ENCODE measurements around the gene TRIP4. TPM values are rescaled to one million over a fixed set of nuclear protein-coding genes. Genes with fewer than 3 reads are reported as not detected.

Gene TRIP4
- total RNA-seq, 1 experiment from 2014 or later: 21.7 TPM

- H3K4me1 ChIP-seq (ENCODE audit: insufficient read depth, low read length): no peaks in the 10 kb centered on the region
Observed at GRCh38 chr15:64386291-64386690, 1.3 kb upstream of the TRIP4 start.

More at GRCh38 chr15:64386291-64386690, 1.3 kb upstream of the TRIP4 start:
- H2BK12ac ChIP-seq (ENCODE audit: insufficient read length, low read depth, low read length): no peak overlapping the region
- Mint-ChIP-seq H3K27ac (no peak overlapping the region), H3K4me1 (peaks cover 7 to 14% of the 10 kb centered on the region in 2 experiments), H3K4me3 (no peak overlapping the region; a peak in 1 of 5 replicates), H3K9me3 (no peaks in the 10 kb centered on the region; a peak in 1 of 5 replicates), H3K27me3 (ENCODE audit: low read depth) (no peaks in the 10 kb centered on the region), H3K36me3 (ENCODE audit: insufficient read depth in 1 of 3, low read depth in 3 of 3) (peaks cover 0 to 2% (median 0%) of the 10 kb centered on the region in 3 experiments; a peak in 2 of 7 replicates)
- H2BK5ac ChIP-seq (ENCODE audit: insufficient read length, low read length): no peak overlapping the region
- no peak for DNase-seq
- H3K23ac ChIP-seq (ENCODE audit: insufficient read length, low read depth, low read length): no peak overlapping the region
- H3K4ac ChIP-seq (ENCODE audit: low read depth, low read length): no peak overlapping the region
- H3K27ac ChIP-seq (ENCODE audit: insufficient read length, low read depth, low read length): no peak overlapping the region
- H3K9me3 ChIP-seq (ENCODE audit: control insufficient read depth, low read depth, low read length): no peaks in the 10 kb centered on the region
- H4K8ac ChIP-seq (replicated peaks; ENCODE audit: insufficient read length, low read depth, low read length): no peak overlapping the region
- H3K18ac ChIP-seq (ENCODE audit: insufficient read length, low read depth, low read length): no peak overlapping the region
- H2AFZ ChIP-seq (ENCODE audit: low read length): no peak overlapping the region
- H3K9ac ChIP-seq (ENCODE audit: extremely low read depth, insufficient read length, low read length): no peak overlapping the region
- H3K14ac ChIP-seq (ENCODE audit: insufficient read depth, low read length): no peak overlapping the region
- H4K91ac ChIP-seq (ENCODE audit: insufficient read length, low read depth, low read length): no peak overlapping the region
- no peak overlapping the region for H2AK5ac ChIP-seq (ENCODE audit: insufficient read length, low read length)
- no peaks in the 10 kb centered on the region for H3K27me3 ChIP-seq (ENCODE audit: insufficient read depth, low read length)
- H3K79me1 ChIP-seq (ENCODE audit: insufficient read depth, low read depth, low read length, poor library complexity, severe bottlenecking): no peaks in the 10 kb centered on the region
- no peak overlapping the region for H2BK20ac ChIP-seq (ENCODE audit: low read depth, low read length, poor library complexity, severe bottlenecking)
- no peak for TF ChIP-seq CTCF (conservative IDR thresholded peaks at IDR 0.05)
- H3K4me2 ChIP-seq (ENCODE audit: insufficient read depth, insufficient read length, low read length): no peak overlapping the region
- H2BK120ac ChIP-seq (ENCODE audit: low read depth, low read length, poor library complexity, severe bottlenecking): no peak overlapping the region
- no peak overlapping the region for H4K5ac ChIP-seq (ENCODE audit: insufficient read length, low read depth, low read length)
- no peak overlapping the region for H3T11ph ChIP-seq (ENCODE audit: low read length)
- WGBS (ENCODE audit: extremely low coverage, insufficient read length, low lambda C conversion rate): no CpG with 5 or more reads among the region's 7 CpGs
- no peaks in the 10 kb centered on the region for H3K79me2 ChIP-seq (ENCODE audit: insufficient read depth, low read length)
- H4K20me1 ChIP-seq (ENCODE audit: control insufficient read depth, insufficient read depth, insufficient read length): no peaks in the 10 kb centered on the region
- H2BK15ac ChIP-seq (ENCODE audit: low read depth, low read length): no peak overlapping the region
- no peaks in the 10 kb centered on the region for H3K23me2 ChIP-seq (ENCODE audit: insufficient read length, low read depth, low read length, poor library complexity, severe bottlenecking)
- no peak overlapping the region for H3K56ac ChIP-seq (ENCODE audit: insufficient read length, low read depth, low read length)
